CD14-positive monocyte (primary cell): ENCODE measurements around the gene KNL1. TPM values are rescaled to one million over a fixed set of nuclear protein-coding genes. Genes with fewer than 3 reads are reported as not detected.

Experiments
- DNase-seq, 3 donors: peaks; one replicate each; pipeline ENCODE4 v3.0.0-alpha.2; 2011 to 2022
- H2AFZ ChIP-seq: 2 replicates; pipeline ENCODE4 v1.6.0; 2012; ENCODE audit warnings: mild to moderate bottlenecking, low read depth, low read length, inconsistent platforms; ENCODE audit not compliant: insufficient read depth, poor library complexity, severe bottlenecking
- H3K27ac ChIP-seq, 2 donors: 1 replicate in 1 of 2; 2 replicates in 1 of 2; pipeline ENCODE4 v1.5.1; 2012 to 2013; ENCODE audit warnings: low read length in 2 of 2, control low read depth in 1 of 2, inconsistent platforms in 1 of 2, low read depth in 1 of 2, mild to moderate bottlenecking in 1 of 2
- H3K27me3 ChIP-seq, 2 donors: one replicate each; pipeline versions ENCODE4 v1.6.0 to v1.6.1; 2011 to 2013; ENCODE audit warnings: low read length in 2 of 2; ENCODE audit not compliant: control insufficient read depth in 2 of 2, insufficient read depth in 2 of 2
- H3K36me3 ChIP-seq, 2 donors: replicated peaks in 1 of 2; 1 replicate in 1 of 2; 2 replicates in 1 of 2; pipeline versions ENCODE4 v1.5.1 to v1.6.1; 2012 to 2013; ENCODE audit warnings: low read length in 2 of 2, control low read depth in 1 of 2, inconsistent platforms in 1 of 2, mild to moderate bottlenecking in 1 of 2; ENCODE audit not compliant: insufficient read depth in 2 of 2, control insufficient read depth in 1 of 2
- H3K4me1 ChIP-seq, 2 donors: 1 replicate in 1 of 2; 2 replicates in 1 of 2; pipeline versions ENCODE4 v1.5.1 to v1.6.1; 2012 to 2013; ENCODE audit warnings: low read length in 2 of 2, control low read depth in 1 of 2, inconsistent platforms in 1 of 2, mild to moderate bottlenecking in 1 of 2, moderate library complexity in 1 of 2; ENCODE audit not compliant: insufficient read depth in 2 of 2, control insufficient read depth in 1 of 2
- H3K4me2 ChIP-seq: replicated peaks from 2 replicates; pipeline ENCODE3; 2012; ENCODE audit warnings: low read length, moderate library complexity, mild to moderate bottlenecking; ENCODE audit not compliant: poor library complexity, severe bottlenecking; ENCODE audit errors: extremely low read depth
- H3K4me3 ChIP-seq, 3 experiments: fragments of 200-600 bp in 1 of 3; sonication (generic) in 1 of 3; replicated peaks in 1 of 3; 1 replicate in 2 of 3; 2 replicates in 1 of 3; pipeline ENCODE4 v1.5.1; 2011 to 2013; ENCODE audit warnings: low read length in 3 of 3, mild to moderate bottlenecking in 3 of 3, control low read depth in 2 of 3, low read depth in 2 of 3, inconsistent platforms in 1 of 3, moderate library complexity in 1 of 3
- H3K79me2 ChIP-seq: 2 replicates; pipeline ENCODE4 v1.6.0; 2012; ENCODE audit warnings: mild to moderate bottlenecking, control low read depth, inconsistent platforms, low read length, moderate library complexity; ENCODE audit not compliant: insufficient read depth
- H3K9ac ChIP-seq: 2 replicates; pipeline ENCODE4 v1.6.0; 2017; ENCODE audit warnings: low read length, mild to moderate bottlenecking; ENCODE audit not compliant: insufficient read depth, poor library complexity, severe bottlenecking
- H3K9me3 ChIP-seq, 2 donors: replicated peaks in 1 of 2; 1 replicate in 1 of 2; 2 replicates in 1 of 2; pipeline versions ENCODE4 v1.5.1 to v1.6.1; 2012 to 2013; ENCODE audit warnings: low read length in 2 of 2, control low read depth in 1 of 2; ENCODE audit not compliant: control insufficient read depth in 1 of 2, insufficient read depth in 1 of 2
- H4K20me1 ChIP-seq: 2 replicates; pipeline ENCODE4 v1.6.0; 2012; ENCODE audit warnings: mild to moderate bottlenecking, low read length, control low read depth, moderate library complexity; ENCODE audit not compliant: insufficient read depth
- H3K27ac Mint-ChIP-seq, 7 donors: one replicate each; pipeline ENCODE4 v1.8.0; 2020; ENCODE audit warnings: mild to moderate bottlenecking in 7 of 7, mixed read lengths in 7 of 7, moderate library complexity in 6 of 7, inconsistent platforms in 2 of 7
- H3K27me3 Mint-ChIP-seq, 3 donors: one replicate each; pipeline ENCODE4 v1.8.0; 2021 to 2022; ENCODE audit warnings: low read depth in 3 of 3, mild to moderate bottlenecking in 3 of 3, mixed read lengths in 3 of 3, moderate library complexity in 3 of 3, inconsistent platforms in 1 of 3
- H3K36me3 Mint-ChIP-seq, 2 donors: one replicate each; pipeline ENCODE4 v1.8.0; 2020; ENCODE audit warnings: mixed read lengths in 2 of 2, inconsistent platforms in 1 of 2, mild to moderate bottlenecking in 1 of 2
- H3K4me1 Mint-ChIP-seq: one replicate; pipeline ENCODE4 v1.8.0; 2020; ENCODE audit warnings: mild to moderate bottlenecking, mixed read lengths
- H3K4me3 Mint-ChIP-seq, 2 donors: one replicate each; pipeline ENCODE4 v1.8.0; 2020; ENCODE audit warnings: mild to moderate bottlenecking in 2 of 2, mixed read lengths in 2 of 2, moderate library complexity in 1 of 2
- H3K9me3 Mint-ChIP-seq, 7 donors: one replicate each; pipeline ENCODE4 v1.8.0; 2020 to 2022; ENCODE audit warnings: mixed read lengths in 7 of 7, mild to moderate bottlenecking in 6 of 7, moderate library complexity in 6 of 7, inconsistent platforms in 2 of 7
- WGBS: methylation state at CpG from one replicate; pipeline ENCODE4 v1.1.5; 2013; ENCODE audit warnings: missing lambda C conversion rate; ENCODE audit not compliant: insufficient coverage; 5-methylcytosine and 5-hydroxymethylcytosine counted together
- intact Hi-C, 2 donors: fragments of 100-400 bp; cut with micrococcal nuclease; formaldehyde crosslinking; loops; one replicate each; pipeline versions ENCODE4 v1.15.0 to v1.15.1; 2023
- polyA plus RNA-seq, 3 donors: library from polyadenylated mRNA; depleted of rRNA in 1 of 3; unstranded in 2 of 3; stranded (reverse) in 1 of 3; fragments of 300-500 nt in 2 of 3; fragments of >200 nt in 1 of 3; fragmentation: Illumina TruSeq in 2 of 3; gene quantifications; 1 replicate in 2 of 3; 2 replicates in 1 of 3; pipeline ENCODE4 v1.2.3, GENCODE V29; 2012 to 2021
- TF ChIP-seq, protein P1 (sequence below): fragments of 200-600 bp; IDR thresholded peaks from one replicate; pipeline ENCODE4 v1.8.0; 2022; ENCODE audit warnings: antibody characterized with exemption, mild to moderate bottlenecking

The KNL1 gene
- polyA plus RNA-seq, 3 donors, result 0.13 to 0.38 (median 0.16) TPM

DNA sequence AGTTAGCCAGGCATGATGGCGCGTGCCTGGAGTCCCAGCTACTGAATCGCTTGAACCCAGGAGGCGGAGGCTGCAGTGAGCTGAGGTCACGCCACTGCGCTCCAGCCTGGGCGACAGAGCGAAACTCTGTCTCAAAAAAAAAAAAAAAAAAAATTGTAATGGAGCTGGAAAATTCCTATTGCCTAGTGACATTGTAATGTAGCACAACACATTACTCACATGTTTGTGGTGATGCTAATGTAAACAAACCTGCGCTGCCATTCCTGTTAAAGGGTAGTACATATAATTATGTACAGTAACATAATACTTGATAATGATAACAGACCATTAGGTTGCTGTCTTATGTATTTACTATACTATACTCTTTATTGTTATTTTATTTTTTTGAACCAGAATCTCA, 39.1 kb downstream of the KNL1 start:
- no peak for DNase-seq
- Histone ChIP-seq H3K27me3 (no peaks in the 10 kb centered on the region), H4K20me1 (no peaks in the 10 kb centered on the region), H3K4me3 (no peak overlapping the region), H3K9ac (no peak overlapping the region), H3K9me3 (no peaks in the 10 kb centered on the region), H3K27ac (no peak overlapping the region), H3K4me2 (no peak overlapping the region), H3K79me2 (no peaks in the 10 kb centered on the region), H2AFZ (no peak overlapping the region), H3K36me3 (peaks cover 22 to 90% of the 10 kb centered on the region in 2 donors), H3K4me1 (no peaks in the 10 kb centered on the region)
- WGBS, result 97% methylated on average over 3 of the region's 9 CpGs
- Mint-ChIP-seq H3K4me3 (no peak overlapping the region), H3K36me3 (peaks cover 46 to 80% of the 10 kb centered on the region in 2 donors), H3K4me1 (no peaks in the 10 kb centered on the region), H3K27ac (no peak overlapping the region), H3K9me3 (no peaks in the 10 kb centered on the region), H3K27me3 (peaks cover 0 to 1% (median 0%) of the 10 kb centered on the region in 3 donors)
- TF ChIP-seq, protein P1, sequence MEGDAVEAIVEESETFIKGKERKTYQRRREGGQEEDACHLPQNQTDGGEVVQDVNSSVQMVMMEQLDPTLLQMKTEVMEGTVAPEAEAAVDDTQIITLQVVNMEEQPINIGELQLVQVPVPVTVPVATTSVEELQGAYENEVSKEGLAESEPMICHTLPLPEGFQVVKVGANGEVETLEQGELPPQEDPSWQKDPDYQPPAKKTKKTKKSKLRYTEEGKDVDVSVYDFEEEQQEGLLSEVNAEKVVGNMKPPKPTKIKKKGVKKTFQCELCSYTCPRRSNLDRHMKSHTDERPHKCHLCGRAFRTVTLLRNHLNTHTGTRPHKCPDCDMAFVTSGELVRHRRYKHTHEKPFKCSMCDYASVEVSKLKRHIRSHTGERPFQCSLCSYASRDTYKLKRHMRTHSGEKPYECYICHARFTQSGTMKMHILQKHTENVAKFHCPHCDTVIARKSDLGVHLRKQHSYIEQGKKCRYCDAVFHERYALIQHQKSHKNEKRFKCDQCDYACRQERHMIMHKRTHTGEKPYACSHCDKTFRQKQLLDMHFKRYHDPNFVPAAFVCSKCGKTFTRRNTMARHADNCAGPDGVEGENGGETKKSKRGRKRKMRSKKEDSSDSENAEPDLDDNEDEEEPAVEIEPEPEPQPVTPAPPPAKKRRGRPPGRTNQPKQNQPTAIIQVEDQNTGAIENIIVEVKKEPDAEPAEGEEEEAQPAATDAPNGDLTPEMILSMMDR, result no peak
- intact Hi-C loops, result no loop called here

DNA sequence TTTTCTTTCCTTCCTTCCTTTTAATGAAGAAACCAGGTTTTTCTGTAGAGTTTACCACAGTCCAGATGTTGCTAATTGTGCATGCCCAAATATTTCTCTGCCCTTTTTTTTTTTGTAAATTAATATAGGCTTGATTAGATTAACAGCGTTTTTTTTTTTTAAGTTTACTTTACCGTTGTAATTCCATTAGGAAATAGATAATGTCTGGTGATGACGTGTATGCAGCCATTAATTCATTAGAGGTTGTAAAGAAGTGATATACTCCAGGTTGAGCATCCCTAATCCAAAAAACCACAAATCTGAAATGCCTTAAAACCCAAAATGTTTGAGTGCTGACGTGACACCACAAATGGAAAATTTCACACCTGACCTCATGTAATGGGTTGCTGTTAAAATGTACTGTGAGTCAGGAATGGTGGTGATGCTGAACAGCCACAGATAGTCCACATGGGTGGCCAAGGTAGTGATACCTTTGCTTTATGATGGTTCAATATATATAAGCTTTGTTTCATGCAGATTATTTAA, 43.2 kb downstream of the KNL1 start:
- no peaks in the 10 kb centered on the region for H3K4me1 ChIP-seq
- peaks cover 32 to 96% of the 10 kb centered on the region in 2 donors for H3K36me3 ChIP-seq
- H2AFZ ChIP-seq, result no peak overlapping the region
- DNase-seq, result no peak
- no peaks in the 10 kb centered on the region for H3K27me3 Mint-ChIP-seq
- no peak overlapping the region for H3K4me2 ChIP-seq
- H3K36me3 Mint-ChIP-seq, result peaks cover 33 to 83% of the 10 kb centered on the region in 2 donors
- H3K27ac Mint-ChIP-seq, result no peak overlapping the region
- H3K4me3 Mint-ChIP-seq, result no peak overlapping the region
- H4K20me1 ChIP-seq, result no peaks in the 10 kb centered on the region
- no peaks in the 10 kb centered on the region for H3K9me3 ChIP-seq
- H3K4me1 Mint-ChIP-seq, result no peaks in the 10 kb centered on the region
- no peaks in the 10 kb centered on the region for H3K27me3 ChIP-seq
- intact Hi-C loops, result no loop called here
- 100% methylated on average over 1 of the region's 4 CpGs for WGBS
- no peak overlapping the region for H3K4me3 ChIP-seq
- H3K9ac ChIP-seq, result no peak overlapping the region
- H3K27ac ChIP-seq, result no peak overlapping the region
- peaks cover 0 to 2% (median 0%) of the 10 kb centered on the region in 7 donors for H3K9me3 Mint-ChIP-seq
- no peaks in the 10 kb centered on the region for H3K79me2 ChIP-seq
- TF ChIP-seq, protein P1, result no peak
